ENCODE results near the gene RAPGEF1. TPM values are rescaled to one million over a fixed set of nuclear protein-coding genes. Genes with fewer than 3 reads are reported as not detected.

Gene RAPGEF1
- total RNA-seq, 1 donor from 2014 or later = 33.3 TPM

DNA sequence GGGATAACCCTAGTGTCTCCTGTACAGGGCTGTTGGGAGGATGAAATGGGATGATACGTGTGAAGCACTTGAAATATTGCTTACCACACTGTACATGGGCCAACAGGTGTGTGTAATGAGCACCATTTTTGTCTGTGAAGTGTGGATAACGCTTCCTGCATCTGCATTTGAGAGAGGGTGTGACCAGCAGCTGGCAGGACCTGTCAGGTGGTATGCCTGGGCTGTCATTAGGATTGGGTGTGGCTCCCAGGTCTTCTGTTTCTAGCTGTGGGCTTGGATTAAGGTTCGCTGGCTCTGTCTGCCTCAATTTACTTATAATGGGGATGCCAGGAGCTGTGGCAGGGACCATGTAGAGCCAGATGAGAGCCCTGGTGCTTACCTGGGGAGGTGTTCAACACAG, 120.2 kb downstream of the RAPGEF1 start:
- H3K4me2 ChIP-seq = no peak overlapping the region
- no peaks in the 10 kb centered on the region for H3K9me3 Mint-ChIP-seq
- peaks cover 25% of the 10 kb centered on the region for H3K36me3 Mint-ChIP-seq
- no peak overlapping the region for H3K27ac ChIP-seq
- no peaks in the 10 kb centered on the region for H3K36me3 ChIP-seq
- H2AFZ ChIP-seq (replicated peaks) = no peak overlapping the region
- no peak overlapping the region for H3K4me3 Mint-ChIP-seq
- no peaks in the 10 kb centered on the region for H3K4me1 Mint-ChIP-seq
- H4K20me1 ChIP-seq (ENCODE audit: low read depth) = no peaks in the 10 kb centered on the region
- no peak for DNase-seq (ENCODE audit: low spot score)
- no peaks in the 10 kb centered on the region for H3K79me2 ChIP-seq (ENCODE audit: low read depth)
- no peak for TF ChIP-seq EZH2 (IDR thresholded peaks at IDR 0.05)
- TF ChIP-seq, protein P1, sequence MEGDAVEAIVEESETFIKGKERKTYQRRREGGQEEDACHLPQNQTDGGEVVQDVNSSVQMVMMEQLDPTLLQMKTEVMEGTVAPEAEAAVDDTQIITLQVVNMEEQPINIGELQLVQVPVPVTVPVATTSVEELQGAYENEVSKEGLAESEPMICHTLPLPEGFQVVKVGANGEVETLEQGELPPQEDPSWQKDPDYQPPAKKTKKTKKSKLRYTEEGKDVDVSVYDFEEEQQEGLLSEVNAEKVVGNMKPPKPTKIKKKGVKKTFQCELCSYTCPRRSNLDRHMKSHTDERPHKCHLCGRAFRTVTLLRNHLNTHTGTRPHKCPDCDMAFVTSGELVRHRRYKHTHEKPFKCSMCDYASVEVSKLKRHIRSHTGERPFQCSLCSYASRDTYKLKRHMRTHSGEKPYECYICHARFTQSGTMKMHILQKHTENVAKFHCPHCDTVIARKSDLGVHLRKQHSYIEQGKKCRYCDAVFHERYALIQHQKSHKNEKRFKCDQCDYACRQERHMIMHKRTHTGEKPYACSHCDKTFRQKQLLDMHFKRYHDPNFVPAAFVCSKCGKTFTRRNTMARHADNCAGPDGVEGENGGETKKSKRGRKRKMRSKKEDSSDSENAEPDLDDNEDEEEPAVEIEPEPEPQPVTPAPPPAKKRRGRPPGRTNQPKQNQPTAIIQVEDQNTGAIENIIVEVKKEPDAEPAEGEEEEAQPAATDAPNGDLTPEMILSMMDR (IDR thresholded peaks at IDR 0.05) = no peak
- no peak for TF ChIP-seq EZH2phosphoT487 (IDR thresholded peaks at IDR 0.05)
- H3K9ac ChIP-seq = no peak overlapping the region
- no peaks in the 10 kb centered on the region for H3F3A ChIP-seq (ENCODE audit: low read depth)
- no peaks in the 10 kb centered on the region for H3K9me3 ChIP-seq (ENCODE audit: low read depth)
- no peak overlapping the region for H3K4me3 ChIP-seq
- no peak overlapping the region for H3K27ac Mint-ChIP-seq
- H3K27me3 ChIP-seq = no peaks in the 10 kb centered on the region
- peaks cover 7% of the 10 kb centered on the region for H3K4me1 ChIP-seq
- no peaks in the 10 kb centered on the region for H3K27me3 Mint-ChIP-seq (ENCODE audit: insufficient read depth, low read depth)

DNA sequence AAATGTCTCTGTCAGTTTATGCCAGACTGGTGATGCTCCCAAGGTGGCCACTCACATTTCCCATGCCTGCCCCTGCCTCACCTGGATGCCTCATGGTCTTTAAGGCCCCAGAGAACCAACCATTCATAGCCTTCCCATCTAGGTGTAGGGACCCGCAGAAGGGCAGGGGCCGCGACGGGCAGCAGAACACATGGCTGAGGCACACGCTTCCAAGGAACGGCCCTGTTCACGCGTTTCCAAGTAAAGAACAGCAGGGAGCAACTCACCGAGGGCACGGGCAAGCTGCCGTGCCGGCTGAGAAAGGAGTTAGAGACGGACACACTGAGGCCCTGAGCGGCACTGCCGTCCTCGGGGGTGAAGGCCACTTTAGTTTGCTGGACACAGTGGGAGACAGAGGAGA, 121.1 kb downstream of the RAPGEF1 start:
- no peaks in the 10 kb centered on the region for H3F3A ChIP-seq (ENCODE audit: low read depth)
- H3K9ac ChIP-seq = no peak overlapping the region
- Mint-ChIP-seq H3K27ac (no peak overlapping the region), H3K4me1 (no peaks in the 10 kb centered on the region), H3K9me3 (no peaks in the 10 kb centered on the region), H3K36me3 (peaks cover 26% of the 10 kb centered on the region), H3K27me3 (ENCODE audit: insufficient read depth, low read depth) (no peaks in the 10 kb centered on the region), H3K4me3 (no peak overlapping the region)
- H3K79me2 ChIP-seq (ENCODE audit: low read depth) = no peaks in the 10 kb centered on the region
- no peaks in the 10 kb centered on the region for H4K20me1 ChIP-seq (ENCODE audit: low read depth)
- H3K27me3 ChIP-seq = no peaks in the 10 kb centered on the region
- no peak for DNase-seq (ENCODE audit: low spot score)
- no peaks in the 10 kb centered on the region for H3K9me3 ChIP-seq (ENCODE audit: low read depth)
- H3K27ac ChIP-seq = no peak overlapping the region
- H3K4me3 ChIP-seq = no peak overlapping the region
- no peaks in the 10 kb centered on the region for H3K4me1 ChIP-seq
- TF ChIP-seq EZH2phosphoT487 (IDR thresholded peaks at IDR 0.05) (no peak), EZH2 (IDR thresholded peaks at IDR 0.05) (no peak)
- TF ChIP-seq, protein P1 (IDR thresholded peaks at IDR 0.05) = no peak
- no peaks in the 10 kb centered on the region for H3K36me3 ChIP-seq
- no peak overlapping the region for H3K4me2 ChIP-seq
- no peak overlapping the region for H2AFZ ChIP-seq (replicated peaks)

DNA sequence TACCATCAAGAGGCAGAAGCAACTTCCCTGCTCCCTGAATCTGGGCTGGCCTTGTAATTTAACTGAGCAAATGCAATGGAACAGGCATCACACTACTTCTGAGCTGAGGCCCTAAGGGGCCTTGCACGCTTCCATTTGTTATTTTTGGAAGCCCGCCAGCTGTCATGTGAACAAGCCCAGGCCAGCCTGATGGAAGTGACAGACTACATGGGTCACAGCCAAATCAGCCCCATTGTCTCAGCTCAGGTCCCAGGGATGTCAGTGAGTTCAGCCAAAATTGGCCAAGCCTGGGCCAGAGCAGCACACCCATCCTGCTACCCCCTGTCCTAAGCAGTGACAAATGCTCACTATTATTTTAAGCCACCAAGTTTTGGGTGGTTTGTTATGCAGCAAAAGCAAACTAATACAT, 121.8 kb downstream of the RAPGEF1 start:
- H3K27ac Mint-ChIP-seq = no peak overlapping the region
- H3K27me3 ChIP-seq = no peaks in the 10 kb centered on the region
- H4K20me1 ChIP-seq (ENCODE audit: low read depth) = no peaks in the 10 kb centered on the region
- H3K9me3 Mint-ChIP-seq = no peaks in the 10 kb centered on the region
- no peaks in the 10 kb centered on the region for H3F3A ChIP-seq (ENCODE audit: low read depth)
- TF ChIP-seq EZH2 (IDR thresholded peaks at IDR 0.05) (no peak), EZH2phosphoT487 (IDR thresholded peaks at IDR 0.05) (no peak)
- TF ChIP-seq, protein P1 (IDR thresholded peaks at IDR 0.05) = no peak
- DNase-seq (ENCODE audit: low spot score) = no peak
- H3K4me2 ChIP-seq = no peak overlapping the region
- peaks cover 2% of the 10 kb centered on the region for H3K27me3 Mint-ChIP-seq (ENCODE audit: insufficient read depth, low read depth)
- H3K27ac ChIP-seq = no peak overlapping the region
- H3K36me3 Mint-ChIP-seq = peaks cover 26% of the 10 kb centered on the region
- no peaks in the 10 kb centered on the region for H3K79me2 ChIP-seq (ENCODE audit: low read depth)
- H3K9me3 ChIP-seq (ENCODE audit: low read depth) = no peaks in the 10 kb centered on the region
- no peaks in the 10 kb centered on the region for H3K4me1 ChIP-seq
- no peak overlapping the region for H3K4me3 ChIP-seq
- H3K4me3 Mint-ChIP-seq = no peak overlapping the region
- no peaks in the 10 kb centered on the region for H3K4me1 Mint-ChIP-seq
- no peak overlapping the region for H3K9ac ChIP-seq
- no peaks in the 10 kb centered on the region for H3K36me3 ChIP-seq
- H2AFZ ChIP-seq (replicated peaks) = no peak overlapping the region
